HCEC 1CT (cell line): Measurements from ENCODE around the gene FHIP2A.

Source experiments
- DNase-seq: peaks from one replicate; pipeline ENCODE4 v3.0.0-alpha.2; 2017

Gene FHIP2A

GRCh38 chr10:114859222-114859621 is 37.6 kb downstream of the FHIP2A start:
- no peak for DNase-seq

DNA sequence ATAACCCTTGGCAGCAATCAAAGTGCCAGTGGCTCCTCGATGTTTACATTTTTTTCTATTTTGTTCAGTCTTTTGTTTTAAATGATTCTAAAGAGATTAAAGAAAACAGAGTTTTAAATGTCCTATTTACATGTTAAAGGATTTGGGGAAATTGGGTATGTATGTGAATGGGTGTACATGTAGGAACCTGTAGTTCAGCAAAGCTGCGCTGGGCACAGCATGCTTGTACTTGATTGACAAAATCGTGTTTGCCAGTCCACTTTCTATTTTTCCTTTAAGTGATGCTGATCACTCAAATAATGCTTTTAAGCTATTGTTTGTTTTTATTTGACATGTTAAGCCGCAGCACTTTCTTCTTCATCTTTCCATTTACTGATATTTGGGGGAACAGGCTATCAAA is 40.9 kb downstream of the FHIP2A start:
- no peak for DNase-seq

- no peak for DNase-seq
These were observed 45.8 kb downstream of the FHIP2A start for GRCh38 chr10:114867365-114867764.

- peak; percentile 56 for DNase-seq
These were observed 47.4 kb downstream of the FHIP2A start for GRCh38 chr10:114868870-114869519.

DNA sequence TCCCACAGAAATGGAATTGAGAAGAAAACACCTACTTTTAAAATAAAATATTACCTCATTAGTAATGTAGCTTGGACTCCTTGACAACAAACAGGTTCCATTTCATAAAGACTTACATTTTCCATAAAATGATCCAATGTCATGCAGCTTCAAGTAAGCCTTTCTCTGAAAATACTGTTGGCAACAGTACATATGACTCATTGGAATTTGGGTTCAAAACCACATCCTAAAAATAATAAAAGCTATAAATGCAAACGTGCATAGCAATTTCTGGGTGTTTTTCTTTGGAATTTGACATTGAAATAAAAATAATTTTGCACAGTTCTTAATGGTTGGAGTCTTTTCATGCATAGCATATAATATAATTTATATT is 47.9 kb downstream of the FHIP2A start:
- DNase-seq, result peak; percentile 81

DNA sequence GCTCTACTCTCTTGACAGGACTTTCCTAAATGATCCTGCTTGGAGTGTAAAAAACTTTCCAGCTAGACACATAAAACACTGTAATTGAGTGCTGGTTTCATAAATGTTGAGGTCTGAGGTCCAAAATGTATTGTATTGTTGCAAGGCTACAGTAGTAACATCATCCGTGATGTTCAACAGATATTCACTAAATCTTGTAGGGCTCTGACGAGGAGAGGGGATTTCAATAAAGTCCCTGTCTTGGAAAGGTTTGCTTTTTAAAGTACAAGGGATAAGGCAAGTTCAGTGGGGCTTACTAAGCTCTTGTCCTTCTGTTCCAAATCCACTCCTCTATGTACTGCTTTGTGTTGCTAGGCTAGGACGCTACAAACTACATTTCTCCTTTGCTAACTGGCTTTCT is 48.9 kb downstream of the FHIP2A start:
- DNase-seq, result no peak

DNA sequence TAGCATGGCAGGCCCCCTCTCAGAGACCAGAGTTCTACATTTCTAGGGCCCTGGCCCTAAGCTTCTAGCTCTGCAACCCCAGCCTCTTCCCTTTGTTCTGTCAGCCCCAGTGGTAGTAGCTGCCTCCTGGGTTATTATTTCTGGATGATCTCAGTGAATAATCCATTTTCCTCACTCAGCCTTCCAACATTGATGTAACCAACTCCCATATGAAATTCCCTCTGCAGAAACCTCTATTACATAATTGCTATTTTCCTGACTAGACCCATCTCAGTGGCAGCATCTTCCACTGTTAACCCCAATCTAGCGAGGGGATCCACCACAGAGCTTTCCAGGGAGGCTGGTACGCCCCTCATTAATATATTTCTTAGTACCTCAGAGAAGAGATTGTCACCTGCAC is 49.8 kb downstream of the FHIP2A start:
- DNase-seq, result no peak
